Right hindlimb (tissue), 1 donor: ENCODE data around the gene MPIG6B.
"Not testable (repeated sequence)": the region's sequence is repeated elsewhere in the genome, so short reads cannot be mapped to it uniquely, and the experiment has no call there.

ENCODE experiments used
- DNase-seq: peaks from one replicate; pipeline ENCODE4 v3.0.0-alpha.2; 2018

Gene MPIG6B

GRCh38 chr6:31701666-31702404, 21.3 kb upstream of the MPIG6B start:
- DNase-seq = peak; percentile 64

GRCh38 chr6:31702405-31702818, 20.8 kb upstream of the MPIG6B start:
- no peak for DNase-seq

GRCh38 chr6:31702819-31703716, 20.1 kb upstream of the MPIG6B start, which contains the start of gene ABHD16A:
Gene ABHD16A (minus strand): TSS chr6:31703324. CDS start chr6:31703281, 43 bp downstream.
- DNase-seq = peak; percentile 99

GRCh38 chr6:31705931-31706330, 17.2 kb upstream of the MPIG6B start:
- no peak for DNase-seq

- no peak for DNase-seq
Measured at GRCh38 chr6:31706599-31706998, 16.6 kb upstream of the MPIG6B start, which contains the start of gene LY6G6F. Gene LY6G6F (plus strand): TSS chr6:31706866. CDS start chr6:31706907, 41 bp downstream.

- DNase-seq = no peak
Measured at GRCh38 chr6:31707701-31708100, 15.5 kb upstream of the MPIG6B start.

GRCh38 chr6:31708224-31708623, 14.9 kb upstream of the MPIG6B start:
- DNase-seq = no peak

GRCh38 chr6:31709157-31709556, 14.0 kb upstream of the MPIG6B start:
- DNase-seq = not testable (repeated sequence)

- DNase-seq = no peak
Measured at GRCh38 chr6:31710523-31711219, 12.5 kb upstream of the MPIG6B start.

- no peak for DNase-seq
Measured at GRCh38 chr6:31711233-31711632, 11.9 kb upstream of the MPIG6B start.

GRCh38 chr6:31712296-31712695, 10.9 kb upstream of the MPIG6B start:
- no peak for DNase-seq

- no peak for DNase-seq
Measured at GRCh38 chr6:31713465-31713864, 9.7 kb upstream of the MPIG6B start.

GRCh38 chr6:31713991-31714684, 9.0 kb upstream of the MPIG6B start:
- no peak for DNase-seq

GRCh38 chr6:31715022-31715958, 7.9 kb upstream of the MPIG6B start, which contains the start of gene LY6G6D:
Gene LY6G6D (plus strand): TSS chr6:31715348. CDS start chr6:31715356, 8 bp downstream.
- peak; percentile 49 for DNase-seq

- no peak for DNase-seq
Measured at GRCh38 chr6:31717499-31718222, 5.5 kb upstream of the MPIG6B start.

- no peak for DNase-seq
Measured at GRCh38 chr6:31718265-31718664, 4.9 kb upstream of the MPIG6B start.

GRCh38 chr6:31719001-31719400, 4.2 kb upstream of the MPIG6B start:
- no peak for DNase-seq

- DNase-seq = no peak
Measured at GRCh38 chr6:31720196-31720770, 2.9 kb upstream of the MPIG6B start.

- DNase-seq = no peak
Measured at GRCh38 chr6:31721351-31722020, 1.7 kb upstream of the MPIG6B start, which contains the start of gene LY6G6C. Gene LY6G6C (minus strand): TSS chr6:31721746. CDS start chr6:31721679, 67 bp downstream.
